Mesendoderm (in vitro differentiated cells): ENCODE data around the gene MYH13.

Experiments used
- DNase-seq: peaks from one replicate; pipeline ENCODE4 v3.0.0; 2013
- H2AK5ac ChIP-seq: 2 replicates; pipeline ENCODE4 v1.6.1; 2013; ENCODE audit warnings: low read length, inconsistent platforms
- H2BK120ac ChIP-seq: 2 replicates; pipeline ENCODE4 v1.6.1; 2013; ENCODE audit warnings: low read depth, mild to moderate bottlenecking, low read length, moderate library complexity, mixed read lengths
- H2BK15ac ChIP-seq: replicated peaks from 2 replicates; pipeline ENCODE4 v1.6.1; 2013; ENCODE audit warnings: low read depth, mild to moderate bottlenecking, moderate library complexity
- H2BK5ac ChIP-seq: 2 replicates; pipeline ENCODE4 v1.6.1; 2013; ENCODE audit warnings: low read length, inconsistent platforms
- H3K18ac ChIP-seq: 2 replicates; pipeline ENCODE4 v1.6.1; 2013; ENCODE audit warnings: mild to moderate bottlenecking, low read length, mixed read lengths
- H3K23ac ChIP-seq: one replicate; pipeline ENCODE4 v1.6.1; 2013; ENCODE audit warnings: low read length
- H3K27ac ChIP-seq: 2 replicates; pipeline ENCODE4 v1.5.1; 2013; ENCODE audit warnings: low read depth, mild to moderate bottlenecking, inconsistent platforms, low read length, moderate library complexity
- H3K27me3 ChIP-seq: 2 replicates; pipeline ENCODE4 v1.6.1; 2013; ENCODE audit warnings: low read length, control low read depth, mild to moderate bottlenecking, inconsistent platforms; ENCODE audit not compliant: insufficient read depth, poor library complexity
- H3K36me3 ChIP-seq: 2 replicates; pipeline ENCODE4 v1.6.1; 2013; ENCODE audit warnings: low read length, inconsistent platforms; ENCODE audit not compliant: control insufficient read depth, insufficient read depth
- H3K4ac ChIP-seq: one replicate; pipeline ENCODE4 v1.6.1; 2013; ENCODE audit warnings: low read depth, mild to moderate bottlenecking, low read length, moderate library complexity
- H3K4me1 ChIP-seq: 2 replicates; pipeline ENCODE4 v1.6.1; 2013; ENCODE audit warnings: low read depth, low read length, inconsistent platforms; ENCODE audit not compliant: control insufficient read depth
- H3K4me2 ChIP-seq: 2 replicates; pipeline ENCODE4 v1.6.1; 2013; ENCODE audit warnings: low read length
- H3K4me3 ChIP-seq: 2 replicates; pipeline ENCODE4 v1.5.1; 2013; ENCODE audit warnings: mild to moderate bottlenecking, low read length
- H3K56ac ChIP-seq: one replicate; pipeline ENCODE4 v1.6.1; 2013; ENCODE audit warnings: low read length
- H3K79me1 ChIP-seq: 2 replicates; pipeline ENCODE4 v1.6.1; 2013; ENCODE audit warnings: low read length, inconsistent platforms
- H3K79me2 ChIP-seq: 2 replicates; pipeline ENCODE4 v1.6.1; 2013; ENCODE audit warnings: mild to moderate bottlenecking, low read length; ENCODE audit not compliant: control insufficient read depth, insufficient read depth
- H3K9ac ChIP-seq: 2 replicates; pipeline ENCODE4 v1.6.1; 2013; ENCODE audit warnings: low read length, inconsistent platforms
- H4K5ac ChIP-seq: one replicate; pipeline ENCODE4 v1.6.1; 2013; ENCODE audit warnings: low read length
- H4K8ac ChIP-seq: one replicate; pipeline ENCODE4 v1.6.1; 2013; ENCODE audit warnings: low read depth, mild to moderate bottlenecking, control low read depth, low read length, moderate library complexity
- WGBS: extraction: QIAGEN DNeasy Blood & Tissue Kit; methylation state at CpG from one replicate; pipeline ENCODE4 v1.1.7; 2013; ENCODE audit warnings: low lambda C conversion rate, missing lambda C conversion rate; ENCODE audit not compliant: insufficient coverage; ENCODE audit errors: extremely low coverage; 5-methylcytosine and 5-hydroxymethylcytosine counted together

Gene MYH13

GRCh38 chr17:10384175-10384574 is 11.4 kb upstream of the MYH13 start:
- no peak overlapping the region for H3K56ac ChIP-seq
- no peak overlapping the region for H3K4me3 ChIP-seq
- H3K27ac ChIP-seq: no peak overlapping the region
- H2BK15ac ChIP-seq: no peak overlapping the region
- H3K79me1 ChIP-seq: no peaks in the 10 kb centered on the region
- H4K5ac ChIP-seq: no peak overlapping the region
- no peak overlapping the region for H4K8ac ChIP-seq
- H3K27me3 ChIP-seq: no peaks in the 10 kb centered on the region
- no peak overlapping the region for H3K18ac ChIP-seq
- peak; percentile 69 for DNase-seq
- no CpG with 5 or more reads among the region's 8 CpGs for WGBS
- H3K4me2 ChIP-seq: no peak overlapping the region
- no peak overlapping the region for H2BK5ac ChIP-seq
- H3K9ac ChIP-seq: no peak overlapping the region
- H3K4me1 ChIP-seq: no peaks in the 10 kb centered on the region
- H2BK120ac ChIP-seq: no peak overlapping the region
- H3K4ac ChIP-seq: no peak overlapping the region
- no peaks in the 10 kb centered on the region for H3K36me3 ChIP-seq
- H3K23ac ChIP-seq: no peak overlapping the region
- no peak overlapping the region for H2AK5ac ChIP-seq
- no peaks in the 10 kb centered on the region for H3K79me2 ChIP-seq

DNA sequence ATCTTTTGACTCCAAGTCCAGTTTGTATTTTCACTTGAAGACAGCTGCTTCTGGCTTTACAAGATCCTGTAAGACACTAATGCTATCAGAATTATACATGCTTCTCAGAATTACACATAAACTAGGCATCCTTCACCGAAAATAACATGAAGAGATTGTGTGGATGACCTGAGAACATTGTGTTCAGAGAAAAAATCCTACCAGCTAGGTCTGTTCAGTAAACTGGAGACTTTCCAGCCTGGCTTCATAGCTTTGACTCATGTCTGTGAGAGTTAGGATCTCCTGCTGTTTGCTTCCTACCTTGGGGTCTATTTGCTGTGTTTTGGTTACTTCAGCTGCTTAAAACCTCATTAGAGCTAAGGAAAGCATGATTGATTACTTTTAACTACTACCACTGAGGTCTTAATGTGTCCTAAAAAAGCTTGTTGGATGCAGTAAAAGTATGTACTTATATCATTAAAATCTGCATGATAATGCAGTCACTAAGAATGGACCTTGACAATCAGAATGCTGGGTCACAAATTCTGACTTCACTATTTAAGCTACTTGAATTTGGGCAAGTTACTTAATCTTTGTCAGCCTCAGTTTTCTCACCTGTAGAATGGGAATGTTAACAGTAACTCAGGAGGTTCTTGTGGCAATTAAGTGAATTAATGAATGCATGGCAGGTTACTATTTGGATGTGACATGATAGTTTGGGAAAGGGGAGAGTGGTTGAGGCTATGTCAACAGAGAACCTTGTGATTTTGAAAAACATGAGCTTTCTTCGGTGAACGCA is 8.0 kb upstream of the MYH13 start:
- no CpG with 5 or more reads among the region's 3 CpGs for WGBS

DNA sequence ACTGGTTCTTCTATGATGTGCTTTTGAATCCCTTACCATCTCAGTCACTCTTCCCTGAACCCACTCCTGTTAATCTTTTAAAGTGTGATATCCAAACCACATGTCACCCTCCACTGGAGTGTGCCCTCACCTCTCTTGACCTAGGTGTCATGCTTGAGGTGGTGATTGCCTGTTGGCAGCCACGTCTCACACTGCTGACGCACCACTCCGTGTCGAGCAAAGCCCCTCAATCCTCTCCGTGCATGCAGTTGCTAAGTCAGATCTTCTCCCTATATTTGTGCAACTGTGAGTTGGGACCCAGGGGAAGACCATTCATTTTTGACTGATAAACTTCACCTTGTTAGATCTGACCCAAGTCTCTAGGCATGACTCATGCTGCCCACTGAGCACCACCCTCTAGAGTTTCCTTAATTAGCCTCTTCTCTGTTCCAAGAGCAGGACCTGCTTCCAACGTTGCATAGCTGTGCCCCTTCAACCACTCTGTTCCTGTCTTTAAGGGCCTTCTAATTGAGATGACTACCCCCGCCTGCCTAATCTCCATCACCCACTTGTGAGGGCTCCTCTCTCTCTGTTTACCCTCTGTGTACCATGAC is 2.7 kb downstream of the MYH13 start:
- Histone ChIP-seq H3K4me1 (no peaks in the 10 kb centered on the region), H3K18ac (no peak overlapping the region), H3K4me2 (no peak overlapping the region), H3K27me3 (no peaks in the 10 kb centered on the region), H4K5ac (no peak overlapping the region), H2BK5ac (no peak overlapping the region), H2BK15ac (no peak overlapping the region), H3K23ac (no peak overlapping the region), H3K36me3 (peaks cover 1% of the 10 kb centered on the region), H3K4ac (no peak overlapping the region), H3K27ac (no peak overlapping the region), H3K79me2 (no peaks in the 10 kb centered on the region), H2AK5ac (no peak overlapping the region), H3K4me3 (no peak overlapping the region), H3K56ac (no peak overlapping the region), H4K8ac (no peak overlapping the region), H2BK120ac (no peak overlapping the region), H3K9ac (no peak overlapping the region), H3K79me1 (no peaks in the 10 kb centered on the region)
- no peak for DNase-seq
- no CpG with 5 or more reads among the region's 7 CpGs for WGBS

More for the DNA sequence above, 8.0 kb upstream of the MYH13 start:
- no peak overlapping the region for H3K18ac ChIP-seq
- H3K79me2 ChIP-seq: no peaks in the 10 kb centered on the region
- H3K56ac ChIP-seq: no peak overlapping the region
- no peaks in the 10 kb centered on the region for H3K36me3 ChIP-seq
- no peak overlapping the region for H3K4me3 ChIP-seq
- no peaks in the 10 kb centered on the region for H3K79me1 ChIP-seq
- H3K9ac ChIP-seq: no peak overlapping the region
- H4K8ac ChIP-seq: no peak overlapping the region
- no peak overlapping the region for H4K5ac ChIP-seq
- H3K4me2 ChIP-seq: no peak overlapping the region
- no peak for DNase-seq
- no peak overlapping the region for H3K23ac ChIP-seq
- no peak overlapping the region for H2BK5ac ChIP-seq
- no peak overlapping the region for H2BK120ac ChIP-seq
- H2AK5ac ChIP-seq: no peak overlapping the region
- no peak overlapping the region for H3K27ac ChIP-seq
- H3K4ac ChIP-seq: no peak overlapping the region
- H2BK15ac ChIP-seq: no peak overlapping the region
- H3K4me1 ChIP-seq: no peaks in the 10 kb centered on the region
- H3K27me3 ChIP-seq: no peaks in the 10 kb centered on the region

DNA sequence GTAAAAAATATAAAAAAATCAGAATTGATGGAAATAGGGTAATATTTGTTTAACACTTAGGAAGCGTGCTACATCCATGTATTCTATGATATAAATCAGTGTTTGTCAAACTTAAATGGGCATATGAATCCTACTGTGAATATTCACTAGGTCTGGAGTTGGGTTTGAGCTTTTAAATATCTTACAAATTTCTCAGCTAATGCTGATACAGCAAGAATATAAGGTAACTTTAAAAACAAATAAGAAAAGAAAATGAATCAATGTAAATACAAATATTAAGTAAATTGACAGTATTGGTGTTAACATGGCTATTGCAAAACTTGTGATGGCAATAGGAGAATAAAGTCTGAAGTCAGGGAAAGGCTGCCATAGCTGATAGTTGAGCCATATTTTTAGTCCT is 3.6 kb downstream of the MYH13 start:
- H3K4me3 ChIP-seq: no peak overlapping the region
- no peak overlapping the region for H3K4ac ChIP-seq
- no peaks in the 10 kb centered on the region for H3K27me3 ChIP-seq
- H2BK5ac ChIP-seq: no peak overlapping the region
- H4K5ac ChIP-seq: no peak overlapping the region
- H3K56ac ChIP-seq: no peak overlapping the region
- H2AK5ac ChIP-seq: no peak overlapping the region
- H4K8ac ChIP-seq: no peak overlapping the region
- H3K4me1 ChIP-seq: no peaks in the 10 kb centered on the region
- no peak overlapping the region for H3K9ac ChIP-seq
- H3K36me3 ChIP-seq: peaks cover 1% of the 10 kb centered on the region
- WGBS: no CpG with 5 or more reads among the region's 1 CpG
- no peak overlapping the region for H3K27ac ChIP-seq
- no peaks in the 10 kb centered on the region for H3K79me1 ChIP-seq
- no peak for DNase-seq
- no peak overlapping the region for H2BK120ac ChIP-seq
- no peak overlapping the region for H3K4me2 ChIP-seq
- H3K23ac ChIP-seq: no peak overlapping the region
- no peak overlapping the region for H2BK15ac ChIP-seq
- H3K79me2 ChIP-seq: no peaks in the 10 kb centered on the region
- no peak overlapping the region for H3K18ac ChIP-seq

DNA sequence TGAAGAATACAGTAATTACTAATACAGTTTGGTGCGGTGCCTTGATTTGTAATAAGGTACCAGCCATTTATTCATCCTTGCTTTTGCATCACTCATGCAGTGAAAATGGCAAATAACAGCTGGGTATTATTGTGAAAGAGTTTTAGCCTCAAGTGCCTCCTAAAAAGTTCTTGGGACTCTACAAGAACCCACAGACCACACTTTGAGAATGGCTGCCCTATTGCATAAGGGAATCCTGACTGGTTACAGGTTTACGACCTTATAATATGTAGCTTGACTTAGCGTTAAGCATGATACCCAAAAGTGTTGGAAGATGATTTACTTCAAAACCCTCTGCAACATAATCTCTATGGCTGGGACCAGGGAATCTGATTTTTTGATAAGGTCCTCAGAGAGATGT is 4.2 kb downstream of the MYH13 start:
- Histone ChIP-seq H3K79me1 (no peaks in the 10 kb centered on the region), H2BK5ac (no peak overlapping the region), H2BK120ac (no peak overlapping the region), H2BK15ac (no peak overlapping the region), H4K8ac (no peak overlapping the region), H3K4ac (no peak overlapping the region), H3K56ac (no peak overlapping the region), H3K79me2 (no peaks in the 10 kb centered on the region), H3K18ac (no peak overlapping the region), H3K36me3 (peaks cover 1% of the 10 kb centered on the region), H4K5ac (no peak overlapping the region), H3K4me1 (no peaks in the 10 kb centered on the region), H3K27me3 (no peaks in the 10 kb centered on the region), H3K4me3 (no peak overlapping the region), H3K23ac (no peak overlapping the region), H3K4me2 (no peak overlapping the region), H3K9ac (no peak overlapping the region), H2AK5ac (no peak overlapping the region), H3K27ac (no peak overlapping the region)
- no CpG with 5 or more reads among the region's 3 CpGs for WGBS
- no peak for DNase-seq

- Histone ChIP-seq H3K27ac (no peak overlapping the region), H2BK15ac (no peak overlapping the region), H3K4me1 (no peaks in the 10 kb centered on the region), H3K79me2 (no peaks in the 10 kb centered on the region), H3K36me3 (no peaks in the 10 kb centered on the region), H3K23ac (no peak overlapping the region), H4K8ac (no peak overlapping the region), H2AK5ac (no peak overlapping the region), H3K4ac (no peak overlapping the region), H3K18ac (no peak overlapping the region), H4K5ac (no peak overlapping the region), H3K56ac (no peak overlapping the region), H2BK5ac (no peak overlapping the region), H2BK120ac (no peak overlapping the region), H3K4me3 (no peak overlapping the region), H3K4me2 (no peak overlapping the region), H3K27me3 (no peaks in the 10 kb centered on the region), H3K79me1 (no peaks in the 10 kb centered on the region), H3K9ac (no peak overlapping the region)
- no peak for DNase-seq
These were observed 12.2 kb downstream of the MYH13 start for GRCh38 chr17:10360578-10360977.
